GM10266 (cell line): Measurements from ENCODE around the gene MS4A18.

Source experiments
- DNase-seq: peaks from one replicate; pipeline ENCODE4 v3.0.0; 2012; ENCODE audit errors: extremely low spot score
- TF ChIP-seq, protein P1 (sequence below): IDR thresholded peaks from 2 replicates; pipeline ENCODE4 v1.5.1; 2012; ENCODE audit warnings: mild to moderate bottlenecking, low read depth; ENCODE audit not compliant: control insufficient read depth, insufficient read depth; ENCODE audit errors: missing control alignments

MS4A18 gene

DNA sequence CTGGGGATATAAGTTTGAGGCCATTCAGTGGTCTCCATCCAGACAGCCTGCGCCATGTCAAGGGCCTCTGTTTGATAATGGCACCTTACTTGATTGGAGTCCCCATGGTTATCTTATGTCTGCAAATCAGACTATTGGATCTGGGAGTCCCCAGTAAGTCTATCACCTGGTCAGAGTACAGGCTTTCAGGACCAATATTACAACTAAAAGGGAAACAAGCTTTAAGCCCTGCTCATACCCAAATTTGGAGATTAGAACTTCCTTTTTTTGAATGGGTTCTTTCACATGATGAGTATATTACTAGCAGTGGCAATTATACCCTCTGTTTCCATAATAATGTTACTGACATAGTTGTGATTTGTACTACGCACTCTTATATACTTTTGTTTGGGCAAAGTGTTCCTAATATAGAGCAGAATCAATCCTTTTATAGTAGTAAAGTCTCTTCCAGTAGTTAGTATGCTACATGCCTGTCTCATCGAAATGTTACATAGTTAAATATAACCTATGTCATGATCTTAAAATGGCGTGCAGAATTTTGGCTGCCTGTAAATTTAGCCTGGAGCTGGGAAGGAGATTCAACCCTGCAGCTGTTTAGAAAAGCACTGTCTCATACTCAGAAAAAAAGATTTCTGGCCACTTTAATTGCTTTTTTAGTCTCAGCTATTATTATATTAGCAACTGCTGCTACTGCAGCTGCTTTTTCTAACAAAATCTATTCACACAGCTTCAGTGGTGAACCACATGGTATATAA, 37.1 kb downstream of the MS4A18 start:
- DNase-seq, result peak; percentile 39
- TF ChIP-seq, protein P1, sequence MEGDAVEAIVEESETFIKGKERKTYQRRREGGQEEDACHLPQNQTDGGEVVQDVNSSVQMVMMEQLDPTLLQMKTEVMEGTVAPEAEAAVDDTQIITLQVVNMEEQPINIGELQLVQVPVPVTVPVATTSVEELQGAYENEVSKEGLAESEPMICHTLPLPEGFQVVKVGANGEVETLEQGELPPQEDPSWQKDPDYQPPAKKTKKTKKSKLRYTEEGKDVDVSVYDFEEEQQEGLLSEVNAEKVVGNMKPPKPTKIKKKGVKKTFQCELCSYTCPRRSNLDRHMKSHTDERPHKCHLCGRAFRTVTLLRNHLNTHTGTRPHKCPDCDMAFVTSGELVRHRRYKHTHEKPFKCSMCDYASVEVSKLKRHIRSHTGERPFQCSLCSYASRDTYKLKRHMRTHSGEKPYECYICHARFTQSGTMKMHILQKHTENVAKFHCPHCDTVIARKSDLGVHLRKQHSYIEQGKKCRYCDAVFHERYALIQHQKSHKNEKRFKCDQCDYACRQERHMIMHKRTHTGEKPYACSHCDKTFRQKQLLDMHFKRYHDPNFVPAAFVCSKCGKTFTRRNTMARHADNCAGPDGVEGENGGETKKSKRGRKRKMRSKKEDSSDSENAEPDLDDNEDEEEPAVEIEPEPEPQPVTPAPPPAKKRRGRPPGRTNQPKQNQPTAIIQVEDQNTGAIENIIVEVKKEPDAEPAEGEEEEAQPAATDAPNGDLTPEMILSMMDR, result no peak

GRCh38 chr11:60762851-60763691, 38.6 kb downstream of the MS4A18 start:
- DNase-seq, result peak; percentile 79
- TF ChIP-seq, protein P1, result peak; percentile 48

- DNase-seq, result peak; percentile 46
- TF ChIP-seq, protein P1, result no peak
Measured at GRCh38 chr11:60763692-60764369, 39.3 kb downstream of the MS4A18 start.

GRCh38 chr11:60764879-60765278, 40.4 kb downstream of the MS4A18 start:
- TF ChIP-seq, protein P1, result no peak
- peak; percentile 73 for DNase-seq

GRCh38 chr11:60765355-60765754, 40.8 kb downstream of the MS4A18 start:
- peak; percentile 38 for DNase-seq
- TF ChIP-seq, protein P1, result no peak

DNA sequence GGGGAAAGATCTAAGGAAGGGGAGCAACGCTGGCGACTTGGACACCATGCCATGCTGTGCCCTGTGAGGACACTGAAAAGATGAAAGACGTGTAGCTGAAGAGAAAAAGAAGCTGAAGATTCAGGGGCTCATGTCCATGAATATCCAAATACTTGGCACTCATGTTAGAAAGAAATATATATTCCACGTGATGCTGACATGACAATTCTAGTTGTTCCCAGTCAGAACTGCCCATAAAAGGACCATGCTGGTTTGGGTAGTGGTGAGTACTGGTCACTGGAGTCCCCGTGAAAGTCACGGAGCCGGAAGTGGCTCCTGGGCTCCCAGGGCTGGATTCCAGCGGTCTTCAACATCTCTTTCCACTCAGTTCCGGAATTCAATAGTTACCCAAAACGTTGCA, 42.0 kb downstream of the MS4A18 start:
- TF ChIP-seq, protein P1, result no peak
- no peak for DNase-seq

DNA sequence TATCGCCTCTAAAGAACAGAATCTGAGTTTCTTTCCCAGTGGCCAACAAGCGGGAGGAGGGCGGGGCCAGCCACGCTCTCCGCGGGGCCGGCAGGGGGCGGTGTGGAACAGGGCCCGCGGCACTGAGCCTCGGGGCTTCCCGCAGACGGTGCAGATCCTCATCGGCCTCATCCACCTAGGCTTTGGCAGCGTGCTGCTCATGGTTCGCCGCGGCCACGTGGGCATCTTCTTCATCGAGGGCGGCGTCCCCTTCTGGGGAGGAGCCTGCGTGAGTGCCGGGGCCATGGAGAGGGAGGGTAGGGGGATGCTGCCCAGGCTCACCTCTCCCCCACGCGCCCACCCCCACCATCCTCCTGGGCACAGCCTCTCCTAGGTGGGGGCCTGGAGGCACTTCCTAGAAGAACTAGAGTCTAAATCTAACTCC, 42.9 kb downstream of the MS4A18 start:
- DNase-seq, result no peak
- TF ChIP-seq, protein P1, result no peak
